Measurements from ENCODE around the gene DND1.

DNA sequence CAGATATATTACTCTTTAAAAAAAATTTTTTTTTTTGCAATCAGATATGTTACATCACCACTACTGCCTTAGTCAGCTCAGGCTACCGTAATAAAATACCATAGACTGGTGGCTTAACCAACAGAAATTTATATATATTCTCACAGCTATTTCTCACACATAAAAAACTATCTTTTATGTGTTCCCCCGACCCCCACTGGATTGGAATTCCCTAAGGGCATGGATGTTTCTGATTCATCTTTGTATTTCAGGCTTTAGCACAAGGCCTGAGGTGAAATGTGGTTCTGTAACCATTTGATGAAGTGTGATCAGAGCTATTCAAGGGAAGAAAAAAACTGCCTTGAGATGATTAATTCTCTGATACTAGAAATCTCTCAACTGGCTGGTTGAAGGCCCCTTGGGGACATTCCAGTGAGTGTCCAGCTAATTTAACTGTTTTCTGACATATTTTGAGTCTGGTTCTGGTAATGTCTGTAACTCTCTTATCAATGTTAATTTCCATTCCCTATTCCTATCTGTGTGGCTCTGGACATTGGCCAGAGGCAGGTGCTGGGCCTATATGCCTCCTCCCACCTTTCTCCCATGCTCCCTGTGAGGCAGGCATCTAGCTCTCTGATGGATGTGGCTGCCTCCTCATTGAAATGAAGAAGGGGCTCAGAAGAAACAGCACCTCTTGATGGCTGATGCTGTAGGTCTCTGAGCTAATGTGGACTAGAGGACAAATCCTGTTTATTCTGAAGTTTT lies 42.9 kb downstream of the DND1 start:
- TF ChIP-seq, protein P1, sequence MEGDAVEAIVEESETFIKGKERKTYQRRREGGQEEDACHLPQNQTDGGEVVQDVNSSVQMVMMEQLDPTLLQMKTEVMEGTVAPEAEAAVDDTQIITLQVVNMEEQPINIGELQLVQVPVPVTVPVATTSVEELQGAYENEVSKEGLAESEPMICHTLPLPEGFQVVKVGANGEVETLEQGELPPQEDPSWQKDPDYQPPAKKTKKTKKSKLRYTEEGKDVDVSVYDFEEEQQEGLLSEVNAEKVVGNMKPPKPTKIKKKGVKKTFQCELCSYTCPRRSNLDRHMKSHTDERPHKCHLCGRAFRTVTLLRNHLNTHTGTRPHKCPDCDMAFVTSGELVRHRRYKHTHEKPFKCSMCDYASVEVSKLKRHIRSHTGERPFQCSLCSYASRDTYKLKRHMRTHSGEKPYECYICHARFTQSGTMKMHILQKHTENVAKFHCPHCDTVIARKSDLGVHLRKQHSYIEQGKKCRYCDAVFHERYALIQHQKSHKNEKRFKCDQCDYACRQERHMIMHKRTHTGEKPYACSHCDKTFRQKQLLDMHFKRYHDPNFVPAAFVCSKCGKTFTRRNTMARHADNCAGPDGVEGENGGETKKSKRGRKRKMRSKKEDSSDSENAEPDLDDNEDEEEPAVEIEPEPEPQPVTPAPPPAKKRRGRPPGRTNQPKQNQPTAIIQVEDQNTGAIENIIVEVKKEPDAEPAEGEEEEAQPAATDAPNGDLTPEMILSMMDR (conservative IDR thresholded peaks at IDR 0.05) = no peak
- TF ChIP-seq ZFX (IDR thresholded peaks at IDR 0.05) = no peak

Measured in C4-2B (cell line).